GM12878 (cell line): Measurements from ENCODE around the gene TNNT2. TPM values are rescaled to one million over a fixed set of nuclear protein-coding genes. Genes with fewer than 3 reads are reported as not detected.

Experiments used
- BHLHE40 ChIP-seq, 2 experiments: fragments of 450-650 bp in 1 of 2; IDR thresholded peaks; 2 replicates each; pipeline ENCODE4 v1.6.1; 2011 to 2017; ENCODE audit warnings: low read depth in 2 of 2, borderline replicate concordance in 1 of 2, improper control_type of control experiment in 1 of 2, low read length in 1 of 2, mild to moderate bottlenecking in 1 of 2
- BMI1 ChIP-seq: fragments of 450-650 bp; IDR thresholded peaks from 2 replicates; pipeline ENCODE4 v1.6.1; 2016; ENCODE audit warnings: mild to moderate bottlenecking, moderate library complexity, borderline replicate concordance
- EED ChIP-seq: sonication (generic); IDR thresholded peaks from 2 replicates; pipeline ENCODE4 v1.6.1; 2016; ENCODE audit warnings: antibody characterized with exemption, low read depth
- ETV6 ChIP-seq, 2 experiments: fragments of 450-650 bp in 1 of 2; IDR thresholded peaks in 1 of 2; conservative IDR thresholded peaks in 1 of 2; 2 replicates each; pipeline ENCODE4 v1.6.1; 2014; ENCODE audit warnings: antibody characterized with exemption in 1 of 2, borderline replicate concordance in 1 of 2, low read depth in 1 of 2, mild to moderate bottlenecking in 1 of 2, moderate library complexity in 1 of 2
- HCFC1 ChIP-seq: fragments of 150-350 bp; IDR thresholded peaks from 2 replicates; pipeline ENCODE4 v1.6.1; 2014; ENCODE audit warnings: low read length
- IKZF1 ChIP-seq: fragments of 450-650 bp; conservative IDR thresholded peaks from 2 replicates; pipeline ENCODE4 v1.6.1; 2017; ENCODE audit warnings: antibody characterized with exemption, mild to moderate bottlenecking
- IKZF2 ChIP-seq, 2 experiments: fragments of 450-650 bp; IDR thresholded peaks; 2 replicates each; pipeline ENCODE4 v1.6.1; 2017; ENCODE audit warnings: mild to moderate bottlenecking in 2 of 2, moderate library complexity in 2 of 2
- POLR2A ChIP-seq: IDR thresholded peaks from 2 replicates; pipeline ENCODE4 v1.6.1; 2011; ENCODE audit warnings: low read depth, mild to moderate bottlenecking, low read length
- RELB ChIP-seq: fragments of 450-650 bp; IDR thresholded peaks from 2 replicates; pipeline ENCODE4 v1.6.1; 2017; ENCODE audit warnings: low read depth, mild to moderate bottlenecking, moderate library complexity
- ZNF687 ChIP-seq: fragments of 450-650 bp; IDR thresholded peaks from 2 replicates; pipeline ENCODE4 v1.6.1; 2017; ENCODE audit warnings: mild to moderate bottlenecking, moderate library complexity
- polyA plus RNA-seq, 11 experiments: library from polyadenylated mRNA; depleted of rRNA in 4 of 11; unstranded in 6 of 11; stranded (reverse) in 5 of 11; fragments of >200 nt; fragmentation: Nextera tagmentation in 4 of 11; fragmentation: Illumina TruSeq in 1 of 11; extraction: Ambion mirVana in 4 of 11; extraction: Trizol in 1 of 11; gene quantifications; 1 replicate in 1 of 11; 2 replicates in 10 of 11; pipeline versions ENCODE4 v1.2.1 to v1.2.3, GENCODE V29; 2011 to 2016; ENCODE audit warnings: inconsistent platforms in 2 of 11, missing spikeins in 2 of 11, low read depth in 1 of 11
- total RNA-seq, 4 experiments: library from RNA; depleted of rRNA in 3 of 4; stranded (reverse); fragments of >200 nt in 3 of 4; fragmentation: Illumina TruSeq in 1 of 4; extraction: Trizol in 1 of 4; gene quantifications; 2 replicates each; pipeline versions ENCODE4 v1.2.1 to v1.2.3, GENCODE V29; 2013 to 2021

TNNT2 gene
- total and polyA plus RNA-seq, 10 of the 15 experiments (the other 5 are each of a cell fraction or from before 2014, with no cell fraction given) = 2.2 TPM; not detected in 9

- TF ChIP-seq RELB (peak; percentile 23; the same call in 1 of the 2 replicates), BHLHE40 (IDR thresholded peaks at IDR 0.05; ENCODE audit: borderline replicate concordance in 1 of 2, low read depth in 2 of 2, low read length in 1 of 2) (0 out of 4 replicates have a peak, but pooled peaks of 1 of the 2 experiments have one; percentile 40), ZNF687 (peak; percentile 76), EED (peak; percentile 29; the same call in 1 of the 2 replicates), BMI1 (no peak), IKZF2 (IDR thresholded peaks at IDR 0.05) (peak; percentile 44 to 49; a peak in 1 of 4 replicates), IKZF1 (peak; percentile 60), POLR2A (no peak), HCFC1 (no peak), ETV6 (conservative IDR thresholded peaks at IDR 0.05 in 1 of 2, IDR thresholded peaks at IDR 0.05 in 1 of 2; ENCODE audit: borderline replicate concordance in 1 of 2, low read depth in 1 of 2) (no peak)
- TF ChIP-seq, all 136 proteins: peak for 9
These were observed 14.4 kb upstream of the TNNT2 start (continued) for GRCh38 chr1:201391651-201392511.
